ENCODE measurements around the gene NOL7. TPM values are rescaled to one million over a fixed set of nuclear protein-coding genes. Genes with fewer than 3 reads are reported as not detected.

Gene NOL7
- total and polyA plus RNA-seq, 2 of the 8 experiments (the other 6 are each of a cell fraction or from before 2014, with no cell fraction given): 16.4 to 70.4 TPM

GRCh38 chr6:13577926-13578325 is 37.2 kb upstream of the NOL7 start (continued):
- TF ChIP-seq MAX (IDR thresholded peaks at IDR 0.05) (no peak), KDM5A (IDR thresholded peaks at IDR 0.05; ENCODE audit: low read length) (no peak), CTBP2 (IDR thresholded peaks at IDR 0.05; ENCODE audit: borderline replicate concordance, insufficient read depth, insufficient read length, low read length) (no peak), ASH2L (IDR thresholded peaks at IDR 0.05; ENCODE audit: low read length) (no peak), HDAC6 (IDR thresholded peaks at IDR 0.05; ENCODE audit: low read depth, low read length) (no peak), RXRA (IDR thresholded peaks at IDR 0.05; ENCODE audit: insufficient read depth, low read depth, low read length) (no peak), POLR2AphosphoS5 (IDR thresholded peaks at IDR 0.05; ENCODE audit: low read depth, low read length) (no peak), SIN3A (conservative IDR thresholded peaks at IDR 0.05 in 1 of 2, IDR thresholded peaks at IDR 0.05 in 1 of 2; ENCODE audit: low read depth in 1 of 2, low read length in 2 of 2) (no peak)
